Left ventricle myocardium inferior (tissue), 1 donor: ENCODE measurements around the gene CHURC1. TPM values are rescaled to one million over a fixed set of nuclear protein-coding genes. Genes with fewer than 3 reads are reported as not detected.

ENCODE experiments used
- DNase-seq: peaks from one replicate; pipeline ENCODE4 v3.0.0-alpha.2; 2020
- H3K27ac ChIP-seq: fragments of 200-600 bp; replicated peaks from 2 replicates; pipeline ENCODE4 v1.8.0; 2021
- H3K27me3 ChIP-seq: fragments of 200-600 bp; 2 replicates; pipeline ENCODE4 v1.8.0; 2021; ENCODE audit warnings: low read depth
- H3K36me3 ChIP-seq: fragments of 200-600 bp; 2 replicates; pipeline ENCODE4 v1.8.0; 2021
- H3K4me1 ChIP-seq: fragments of 200-600 bp; 2 replicates; pipeline ENCODE4 v1.8.0; 2021
- H3K4me3 ChIP-seq: fragments of 200-600 bp; 2 replicates; pipeline ENCODE4 v1.8.0; 2021; ENCODE audit warnings: mild to moderate bottlenecking, moderate library complexity
- H3K9me3 ChIP-seq: fragments of 200-600 bp; replicated peaks from 2 replicates; pipeline ENCODE4 v1.8.0; 2021
- intact Hi-C: fragments of 100-400 bp; cut with micrococcal nuclease; formaldehyde crosslinking; loops from one replicate; pipeline ENCODE4 v1.11.0; 2022
- total RNA-seq: library from RNA; stranded (reverse); fragmentation: NEBNext Ultra II Directional; extraction: Animal tissue kit (Norgen Biotek cat#: 25700); gene quantifications from one replicate; pipeline ENCODE4 v1.2.1, GENCODE V29; 2021
- TF ChIP-seq, protein P1 (sequence below): fragments of 200-600 bp; IDR thresholded peaks from 2 replicates; pipeline ENCODE4 v1.8.0; 2021; ENCODE audit warnings: antibody characterized with exemption, mild to moderate bottlenecking, borderline replicate concordance
- donor health status: DM: no; HTN: yes; CAD: no; lungs with severe emphysema.

CHURC1 gene
- total RNA-seq, 1 donor from 2014 or later, result 89.8 TPM

GRCh38 chr14:64938972-64939816, 24.9 kb downstream of the CHURC1 start:
- peaks cover 37% of the 10 kb centered on the region for H3K4me1 ChIP-seq
- peaks cover 1% of the 10 kb centered on the region for H3K36me3 ChIP-seq
- intact Hi-C loops, result no loop called here

GRCh38 chr14:64939817-64940190, 25.5 kb downstream of the CHURC1 start:
- TF ChIP-seq, protein P1, sequence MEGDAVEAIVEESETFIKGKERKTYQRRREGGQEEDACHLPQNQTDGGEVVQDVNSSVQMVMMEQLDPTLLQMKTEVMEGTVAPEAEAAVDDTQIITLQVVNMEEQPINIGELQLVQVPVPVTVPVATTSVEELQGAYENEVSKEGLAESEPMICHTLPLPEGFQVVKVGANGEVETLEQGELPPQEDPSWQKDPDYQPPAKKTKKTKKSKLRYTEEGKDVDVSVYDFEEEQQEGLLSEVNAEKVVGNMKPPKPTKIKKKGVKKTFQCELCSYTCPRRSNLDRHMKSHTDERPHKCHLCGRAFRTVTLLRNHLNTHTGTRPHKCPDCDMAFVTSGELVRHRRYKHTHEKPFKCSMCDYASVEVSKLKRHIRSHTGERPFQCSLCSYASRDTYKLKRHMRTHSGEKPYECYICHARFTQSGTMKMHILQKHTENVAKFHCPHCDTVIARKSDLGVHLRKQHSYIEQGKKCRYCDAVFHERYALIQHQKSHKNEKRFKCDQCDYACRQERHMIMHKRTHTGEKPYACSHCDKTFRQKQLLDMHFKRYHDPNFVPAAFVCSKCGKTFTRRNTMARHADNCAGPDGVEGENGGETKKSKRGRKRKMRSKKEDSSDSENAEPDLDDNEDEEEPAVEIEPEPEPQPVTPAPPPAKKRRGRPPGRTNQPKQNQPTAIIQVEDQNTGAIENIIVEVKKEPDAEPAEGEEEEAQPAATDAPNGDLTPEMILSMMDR, result no peak
- no peaks in the 10 kb centered on the region for H3K36me3 ChIP-seq

More at GRCh38 chr14:64938972-64939816, 24.9 kb downstream of the CHURC1 start:
- H3K4me3 ChIP-seq, result no peak overlapping the region
- H3K9me3 ChIP-seq, result no peaks in the 10 kb centered on the region
- H3K27me3 ChIP-seq, result no peaks in the 10 kb centered on the region
- TF ChIP-seq, protein P1, result no peak
- no peak overlapping the region for H3K27ac ChIP-seq
- no peak for DNase-seq

DNA sequence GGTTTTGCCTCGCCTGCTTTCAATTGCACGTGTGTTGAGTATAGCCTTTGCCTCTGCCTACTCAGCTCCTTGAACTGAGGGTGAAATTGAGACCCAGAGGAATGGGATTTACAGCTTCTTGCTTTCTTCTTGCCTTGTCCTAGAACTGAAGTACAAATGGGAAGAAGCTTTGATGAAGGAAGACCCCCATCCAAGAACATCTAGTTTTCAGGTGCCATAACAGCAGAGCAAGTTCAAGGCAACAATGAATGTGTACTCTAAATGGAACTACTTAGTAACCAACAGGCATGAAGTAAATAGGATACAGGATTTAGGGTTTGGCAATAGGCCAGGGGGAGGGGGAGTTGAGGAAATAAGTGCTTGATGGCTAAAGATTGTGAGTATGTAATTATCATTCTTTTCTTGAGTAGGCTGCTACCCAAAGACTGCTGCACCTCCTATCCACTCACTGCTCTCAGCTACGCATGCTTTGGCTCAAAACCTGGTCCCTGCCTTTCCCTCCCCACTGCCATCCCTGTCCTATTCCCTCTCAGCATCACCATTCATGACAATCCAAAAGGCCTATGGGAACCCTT, 26.2 kb downstream of the CHURC1 start:
- Histone ChIP-seq H3K9me3 (no peaks in the 10 kb centered on the region), H3K27me3 (no peaks in the 10 kb centered on the region), H3K4me1 (peaks cover 24% of the 10 kb centered on the region), H3K4me3 (no peak overlapping the region), H3K36me3 (no peaks in the 10 kb centered on the region), H3K27ac (no peak overlapping the region)
- intact Hi-C loops, result no loop called here
- TF ChIP-seq, protein P1, result no peak
- no peak for DNase-seq

More at GRCh38 chr14:64939817-64940190, 25.5 kb downstream of the CHURC1 start:
- no peak overlapping the region for H3K4me3 ChIP-seq
- H3K4me1 ChIP-seq, result peaks cover 30% of the 10 kb centered on the region
- DNase-seq, result no peak
- no peaks in the 10 kb centered on the region for H3K27me3 ChIP-seq
- H3K9me3 ChIP-seq, result no peaks in the 10 kb centered on the region
- intact Hi-C loops, result no loop called here
- no peak overlapping the region for H3K27ac ChIP-seq

- Histone ChIP-seq H3K9me3 (no peaks in the 10 kb centered on the region), H3K4me1 (peaks cover 2% of the 10 kb centered on the region), H3K36me3 (no peaks in the 10 kb centered on the region), H3K27me3 (no peaks in the 10 kb centered on the region), H3K4me3 (no peak within 1 kb of the TSS), H3K27ac (no peak within 1 kb of the TSS)
- TF ChIP-seq, protein P1, result no peak
- DNase-seq, result no peak
- intact Hi-C loops, result no loop called here
These were observed 28.4 kb downstream of the CHURC1 start, which contains the start of gene GPX2 for GRCh38 chr14:64942531-64943111. Gene GPX2 (minus strand): TSS chr14:64942745. CDS start chr14:64942726, 19 bp downstream.

DNA sequence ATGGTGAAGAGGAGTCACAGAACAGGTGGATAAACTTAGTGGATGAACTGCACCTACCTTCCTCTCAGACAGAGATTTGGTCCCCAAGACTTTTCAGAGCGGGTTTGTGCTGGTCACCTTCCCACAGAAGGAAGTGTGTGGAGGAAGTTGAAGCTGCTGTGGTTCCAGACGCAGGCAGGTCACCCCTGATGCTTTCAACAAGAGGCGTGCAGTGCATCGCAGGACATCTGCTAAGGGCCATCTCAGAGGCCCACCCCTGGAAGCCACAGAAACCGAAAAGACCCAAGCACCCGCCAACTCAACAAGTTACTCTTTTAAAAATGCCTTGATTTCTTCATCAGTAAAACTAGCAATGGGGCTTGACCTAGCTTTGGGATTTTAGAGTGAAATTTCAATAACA, 29.3 kb downstream of the CHURC1 start:
- Histone ChIP-seq H3K4me1 (peaks cover 8% of the 10 kb centered on the region), H3K4me3 (no peak overlapping the region), H3K9me3 (no peaks in the 10 kb centered on the region), H3K36me3 (peaks cover 4% of the 10 kb centered on the region), H3K27me3 (no peaks in the 10 kb centered on the region), H3K27ac (no peak overlapping the region)
- DNase-seq, result no peak
- intact Hi-C loops, result no loop called here
- TF ChIP-seq, protein P1, result no peak
